ENCODE measurements around the gene CYP2W1. TPM values are rescaled to one million over a fixed set of nuclear protein-coding genes. Genes with fewer than 3 reads are reported as not detected.

The CYP2W1 gene
- total RNA-seq, 4 donors from 2014 or later: 2.3 to 23.1 (median 2.5) TPM; not detected in 1

DNA sequence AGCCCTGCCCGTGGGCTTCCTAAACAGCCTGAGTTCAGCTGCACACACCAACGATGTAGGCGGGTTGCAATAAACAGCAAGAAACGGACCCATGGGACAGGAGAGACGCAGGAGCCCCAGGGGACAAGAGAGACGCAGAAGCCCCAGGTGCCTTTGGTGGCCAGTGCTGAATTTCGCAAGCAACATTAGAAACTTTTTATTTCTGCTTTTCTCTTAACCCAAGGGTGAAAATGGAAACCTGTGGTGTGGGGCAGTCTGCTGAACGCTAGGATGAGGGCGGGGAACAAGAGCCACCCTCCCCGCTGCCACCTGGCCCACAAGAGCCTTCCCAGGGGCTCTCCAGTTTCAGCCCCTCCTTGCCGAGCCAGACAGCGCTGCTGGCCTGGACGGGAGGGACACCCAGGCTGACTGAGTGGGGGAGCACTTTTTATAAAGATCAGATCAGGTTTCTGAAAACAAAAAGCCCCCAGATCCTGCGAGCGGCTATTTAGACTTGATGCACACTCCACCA is 41.4 kb downstream of the CYP2W1 start:
- Histone ChIP-seq H3K9me3 (no peaks in the 10 kb centered on the region), H3K4me3 (no peak overlapping the region), H3K4me1 (peaks cover 3 to 30% (median 14%) of the 10 kb centered on the region in 4 donors), H3K27ac (peak overlapping the region in 2 of 4 donors; percentile 29 to 78), H3K36me3 (no peaks in the 10 kb centered on the region), H3K27me3 (no peaks in the 10 kb centered on the region)
- TF ChIP-seq CTCF (IDR thresholded peaks at IDR 0.05) (no peak), POLR2A (IDR thresholded peaks at IDR 0.05) (no peak)
- DNase-seq: peak in 2 of 3 donors; percentile 81 to 88

GRCh38 chr7:1024876-1025742 is 42.1 kb downstream of the CYP2W1 start:
- no peak for DNase-seq
- TF ChIP-seq CTCF (IDR thresholded peaks at IDR 0.05) (no peak), POLR2A (IDR thresholded peaks at IDR 0.05) (no peak)
- H3K27ac ChIP-seq: peak overlapping the region in 1 of 4 donors; percentile 78
- H3K9me3 ChIP-seq: no peaks in the 10 kb centered on the region
- H3K36me3 ChIP-seq: no peaks in the 10 kb centered on the region
- H3K4me3 ChIP-seq: no peak overlapping the region
- H3K4me1 ChIP-seq: peaks cover 3 to 30% (median 16%) of the 10 kb centered on the region in 4 donors
- no peaks in the 10 kb centered on the region for H3K27me3 ChIP-seq

GRCh38 chr7:1025743-1026581 is 43.0 kb downstream of the CYP2W1 start:
- no peak for DNase-seq
- TF ChIP-seq POLR2A (IDR thresholded peaks at IDR 0.05): no peak
- TF ChIP-seq CTCF (IDR thresholded peaks at IDR 0.05): no peak
- no peaks in the 10 kb centered on the region for H3K36me3 ChIP-seq
- H3K4me3 ChIP-seq: no peak overlapping the region
- no peak overlapping the region for H3K27ac ChIP-seq
- no peaks in the 10 kb centered on the region for H3K27me3 ChIP-seq
- H3K4me1 ChIP-seq: peaks cover 3 to 34% (median 16%) of the 10 kb centered on the region in 4 donors
- no peaks in the 10 kb centered on the region for H3K9me3 ChIP-seq

GRCh38 chr7:1026721-1027161 is 43.8 kb downstream of the CYP2W1 start:
- Histone ChIP-seq H3K4me3 (peak overlapping the region in 1 of 4 donors; percentile 93), H3K36me3 (no peaks in the 10 kb centered on the region), H3K4me1 (peaks cover 3 to 34% (median 16%) of the 10 kb centered on the region in 4 donors), H3K9me3 (no peaks in the 10 kb centered on the region), H3K27ac (no peak overlapping the region), H3K27me3 (no peaks in the 10 kb centered on the region)
- DNase-seq: no peak
- TF ChIP-seq POLR2A (IDR thresholded peaks at IDR 0.05): no peak

DNA sequence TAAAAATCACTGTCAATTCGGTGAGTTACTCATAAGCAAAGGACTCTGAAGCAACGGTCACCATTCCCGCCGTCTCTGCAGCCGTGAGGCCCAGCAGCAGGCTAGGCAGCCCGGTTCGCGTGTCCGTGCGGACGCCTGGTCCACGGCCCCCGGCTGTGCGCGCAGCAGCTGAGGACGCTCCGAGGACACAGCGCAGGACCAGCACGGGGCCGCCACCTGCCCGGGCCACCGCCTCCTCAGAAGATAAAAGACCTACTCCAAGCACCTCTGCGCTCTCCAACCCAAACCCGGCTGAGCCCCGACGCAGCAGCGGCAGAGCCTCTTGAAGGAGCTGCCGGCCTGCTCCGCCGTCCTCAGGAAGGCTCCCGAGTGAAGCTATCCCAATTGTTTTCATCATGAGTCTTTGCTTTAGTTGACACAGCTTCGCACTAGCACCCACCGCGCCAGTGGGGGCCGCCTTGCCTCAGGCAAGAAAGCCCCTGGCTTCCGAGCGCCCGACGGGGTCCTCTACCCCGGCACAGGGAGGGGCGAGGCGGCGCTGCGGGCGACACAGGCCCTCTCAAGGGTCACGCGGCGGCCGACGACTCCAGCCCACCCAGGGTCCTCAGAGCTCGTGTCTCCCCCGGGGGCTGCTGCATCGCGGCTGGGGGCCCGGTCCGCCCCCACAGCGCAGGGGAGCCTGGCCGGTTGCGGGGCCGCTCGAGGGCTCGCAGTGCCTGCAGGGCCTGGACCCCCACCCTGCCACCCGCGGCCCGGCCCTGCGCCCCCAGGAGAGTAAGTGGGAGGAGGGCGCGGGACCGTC is 44.5 kb downstream of the CYP2W1 start:
- Histone ChIP-seq H3K4me3 (peak overlapping the region; percentile 72 to 93 (median 80)), H3K27ac (peak overlapping the region; percentile 86 to 96 (median 90)), H3K27me3 (no peaks in the 10 kb centered on the region), H3K4me1 (peaks cover 3 to 34% (median 16%) of the 10 kb centered on the region in 4 donors), H3K9me3 (no peaks in the 10 kb centered on the region), H3K36me3 (no peaks in the 10 kb centered on the region)
- no peak for TF ChIP-seq CTCF (IDR thresholded peaks at IDR 0.05)
- TF ChIP-seq POLR2A (IDR thresholded peaks at IDR 0.05): no peak
- peak in 1 of 3 donors; percentile 26 for DNase-seq
